MM.1S (cell line): ENCODE results near the gene ALDH8A1.

Experiments used
- DNase-seq: peaks from one replicate; pipeline ENCODE4 v3.0.0-alpha.2; 2015
- H2AFZ ChIP-seq: fragments of 300-600 bp; sonication (generic); 2 replicates; pipeline ENCODE4 v1.6.0; 2016; ENCODE audit warnings: antibody characterized with exemption, low read length
- H3F3A ChIP-seq: fragments of 300-600 bp; sonication (generic); 2 replicates; pipeline ENCODE4 v1.6.1; 2016; ENCODE audit warnings: mild to moderate bottlenecking, antibody characterized with exemption, low read length, moderate library complexity, mixed read lengths; ENCODE audit not compliant: insufficient read depth
- H3K27ac ChIP-seq: fragments of 300-600 bp; sonication (generic); 2 replicates; pipeline ENCODE4 v1.5.1; 2016; ENCODE audit warnings: mild to moderate bottlenecking, low read length
- H3K27me3 ChIP-seq: fragments of 300-600 bp; sonication (generic); replicated peaks from 2 replicates; pipeline ENCODE4 v1.6.0; 2016; ENCODE audit warnings: low read length; ENCODE audit not compliant: insufficient read depth
- H3K36me3 ChIP-seq: fragments of 300-600 bp; sonication (generic); replicated peaks from 2 replicates; pipeline ENCODE4 v1.6.1; 2016; ENCODE audit warnings: mild to moderate bottlenecking, low read length, mixed read lengths; ENCODE audit not compliant: insufficient read depth
- H3K4me1 ChIP-seq: fragments of 300-600 bp; sonication (generic); 2 replicates; pipeline ENCODE4 v1.6.1; 2016; ENCODE audit warnings: low read length, mixed read lengths
- H3K4me2 ChIP-seq: fragments of 300-600 bp; sonication (generic); 2 replicates; pipeline ENCODE4 v1.6.0; 2016; ENCODE audit warnings: low read depth, low read length
- H3K4me3 ChIP-seq: fragments of 300-600 bp; sonication (generic); 2 replicates; pipeline ENCODE4 v1.5.1; 2016; ENCODE audit warnings: low read length, mixed read lengths
- H3K79me2 ChIP-seq: fragments of 300-600 bp; sonication (generic); 2 replicates; pipeline ENCODE4 v1.6.1; 2016; ENCODE audit warnings: mixed run types, low read length, mixed read lengths
- H3K9ac ChIP-seq: fragments of 300-600 bp; sonication (generic); 2 replicates; pipeline ENCODE4 v1.6.1; 2016; ENCODE audit warnings: low read length, mixed read lengths
- H3K9me2 ChIP-seq: fragments of 300-600 bp; sonication (generic); replicated peaks from 2 replicates; pipeline ENCODE4 v1.6.1; 2016; ENCODE audit warnings: mild to moderate bottlenecking, low read length, mixed read lengths; ENCODE audit not compliant: insufficient read depth
- H3K9me3 ChIP-seq: fragments of 300-600 bp; sonication (generic); replicated peaks from 2 replicates; pipeline ENCODE4 v1.6.1; 2016; ENCODE audit warnings: mild to moderate bottlenecking, low read length, mixed read lengths; ENCODE audit not compliant: insufficient read depth
- H4K20me1 ChIP-seq: fragments of 300-600 bp; sonication (generic); 2 replicates; pipeline ENCODE4 v1.6.1; 2016; ENCODE audit warnings: mild to moderate bottlenecking, low read length, moderate library complexity, mixed read lengths; ENCODE audit not compliant: insufficient read depth
- EZH2 ChIP-seq: fragments of 300-600 bp; sonication (generic); optimal IDR thresholded peaks from 2 replicates; pipeline ENCODE3; 2017; ENCODE audit warnings: low read depth, mild to moderate bottlenecking, antibody characterized with exemption, low read length, mixed read lengths
- EZH2phosphoT487 ChIP-seq: fragments of 300-600 bp; sonication (generic); IDR thresholded peaks from 2 replicates; pipeline ENCODE4 v1.6.1; 2018; ENCODE audit warnings: antibody characterized with exemption, low read length
- TF ChIP-seq, protein P1 (sequence below): fragments of 300-600 bp; sonication (generic); IDR thresholded peaks from 2 replicates; pipeline ENCODE4 v1.5.1; 2016; ENCODE audit warnings: antibody characterized with exemption, low read length, mixed read lengths

The ALDH8A1 gene

DNA sequence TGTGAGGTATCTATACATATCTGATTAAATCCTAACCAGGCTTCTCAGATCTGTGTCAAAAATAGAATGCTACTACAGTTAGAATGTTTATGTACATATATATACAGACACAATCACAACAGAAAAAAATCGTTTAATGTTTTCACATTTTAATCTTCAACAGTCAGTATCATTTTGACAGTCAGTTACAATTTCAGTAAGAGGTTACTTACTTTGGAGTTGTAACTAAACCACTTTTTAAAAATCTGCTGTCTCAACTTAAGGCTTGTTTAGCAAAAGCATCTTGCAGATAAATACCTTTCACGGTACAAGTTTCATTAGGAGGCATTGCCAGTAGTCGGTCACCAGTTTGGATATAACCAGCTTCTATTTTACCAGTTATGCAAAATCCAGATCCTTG lies 32.3 kb upstream of the ALDH8A1 start:
- TF ChIP-seq, protein P1, sequence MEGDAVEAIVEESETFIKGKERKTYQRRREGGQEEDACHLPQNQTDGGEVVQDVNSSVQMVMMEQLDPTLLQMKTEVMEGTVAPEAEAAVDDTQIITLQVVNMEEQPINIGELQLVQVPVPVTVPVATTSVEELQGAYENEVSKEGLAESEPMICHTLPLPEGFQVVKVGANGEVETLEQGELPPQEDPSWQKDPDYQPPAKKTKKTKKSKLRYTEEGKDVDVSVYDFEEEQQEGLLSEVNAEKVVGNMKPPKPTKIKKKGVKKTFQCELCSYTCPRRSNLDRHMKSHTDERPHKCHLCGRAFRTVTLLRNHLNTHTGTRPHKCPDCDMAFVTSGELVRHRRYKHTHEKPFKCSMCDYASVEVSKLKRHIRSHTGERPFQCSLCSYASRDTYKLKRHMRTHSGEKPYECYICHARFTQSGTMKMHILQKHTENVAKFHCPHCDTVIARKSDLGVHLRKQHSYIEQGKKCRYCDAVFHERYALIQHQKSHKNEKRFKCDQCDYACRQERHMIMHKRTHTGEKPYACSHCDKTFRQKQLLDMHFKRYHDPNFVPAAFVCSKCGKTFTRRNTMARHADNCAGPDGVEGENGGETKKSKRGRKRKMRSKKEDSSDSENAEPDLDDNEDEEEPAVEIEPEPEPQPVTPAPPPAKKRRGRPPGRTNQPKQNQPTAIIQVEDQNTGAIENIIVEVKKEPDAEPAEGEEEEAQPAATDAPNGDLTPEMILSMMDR: no peak
- TF ChIP-seq EZH2 (no peak), EZH2phosphoT487 (no peak)
- Histone ChIP-seq H4K20me1 (no peaks in the 10 kb centered on the region), H3K79me2 (no peaks in the 10 kb centered on the region), H3K9me3 (no peaks in the 10 kb centered on the region), H3K27ac (no peak overlapping the region), H3K27me3 (no peaks in the 10 kb centered on the region), H3K4me2 (no peak overlapping the region), H3K9me2 (no peaks in the 10 kb centered on the region), H3K36me3 (no peaks in the 10 kb centered on the region; the same call in 1 of the 2 replicates), H3K4me1 (no peaks in the 10 kb centered on the region), H3K4me3 (no peak overlapping the region), H2AFZ (no peak overlapping the region), H3F3A (no peaks in the 10 kb centered on the region), H3K9ac (no peak overlapping the region)
- DNase-seq: no peak

DNA sequence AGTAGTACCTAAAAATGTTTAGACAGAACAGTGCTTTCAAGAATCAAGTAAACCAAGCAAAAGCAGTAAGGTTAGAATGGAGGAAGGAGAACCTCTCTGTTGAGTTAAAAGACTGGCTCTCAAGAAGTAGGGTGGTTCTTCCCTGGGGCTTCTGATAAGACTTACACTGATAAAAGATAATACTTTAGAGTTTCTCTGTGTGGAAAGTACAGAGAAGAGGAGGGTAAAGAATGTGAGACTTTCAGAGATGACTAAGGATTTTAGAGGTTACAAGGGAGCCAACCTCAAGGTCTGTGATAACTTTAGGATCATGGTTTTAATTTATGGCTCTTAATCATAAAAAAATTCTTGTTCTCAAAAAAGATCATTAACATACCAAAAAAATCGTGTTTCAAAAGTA lies 30.9 kb upstream of the ALDH8A1 start:
- Histone ChIP-seq H3K27me3 (no peaks in the 10 kb centered on the region), H4K20me1 (no peaks in the 10 kb centered on the region), H3K4me2 (no peak overlapping the region), H3F3A (no peaks in the 10 kb centered on the region), H3K9me3 (no peaks in the 10 kb centered on the region), H2AFZ (no peak overlapping the region), H3K9ac (no peak overlapping the region), H3K9me2 (no peaks in the 10 kb centered on the region), H3K4me1 (no peaks in the 10 kb centered on the region), H3K36me3 (no peaks in the 10 kb centered on the region; the same call in 1 of the 2 replicates), H3K27ac (no peak overlapping the region), H3K79me2 (peaks cover 3% of the 10 kb centered on the region; the same call in 1 of the 2 replicates), H3K4me3 (no peak overlapping the region)
- DNase-seq: no peak
- no peak for TF ChIP-seq EZH2
- TF ChIP-seq EZH2phosphoT487: no peak
- TF ChIP-seq, protein P1: no peak

DNA sequence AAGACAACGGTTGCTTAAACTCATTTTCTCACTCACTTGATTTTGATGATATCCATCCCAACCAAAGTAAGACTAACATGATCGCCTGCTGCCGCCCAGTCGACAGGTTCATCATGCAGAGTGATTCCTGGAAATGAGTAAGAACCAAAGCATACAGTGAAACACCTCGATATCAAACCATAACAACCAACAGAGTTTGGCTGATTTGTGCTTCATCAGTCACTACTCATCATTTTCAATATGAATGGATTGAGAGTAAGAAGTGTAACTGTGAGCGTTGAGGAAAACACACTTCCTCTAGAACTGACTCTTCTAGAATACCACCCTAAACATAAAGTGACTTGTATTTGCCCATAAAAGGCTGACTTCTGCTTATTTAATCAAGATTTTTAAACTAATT lies 29.2 kb upstream of the ALDH8A1 start:
- no peak overlapping the region for H2AFZ ChIP-seq
- no peak overlapping the region for H3K4me2 ChIP-seq
- H3K27ac ChIP-seq: no peak overlapping the region
- H3K9me3 ChIP-seq: no peaks in the 10 kb centered on the region
- H3K27me3 ChIP-seq: no peaks in the 10 kb centered on the region
- no peaks in the 10 kb centered on the region; the same call in 1 of the 2 replicates for H3K36me3 ChIP-seq
- no peak for DNase-seq
- H3F3A ChIP-seq: no peaks in the 10 kb centered on the region
- H4K20me1 ChIP-seq: no peaks in the 10 kb centered on the region
- no peaks in the 10 kb centered on the region for H3K9me2 ChIP-seq
- no peak overlapping the region for H3K4me3 ChIP-seq
- peaks cover 17% of the 10 kb centered on the region; the same call in 1 of the 2 replicates for H3K79me2 ChIP-seq
- no peaks in the 10 kb centered on the region for H3K4me1 ChIP-seq
- H3K9ac ChIP-seq: no peak overlapping the region
- TF ChIP-seq EZH2 (no peak), EZH2phosphoT487 (no peak)
- TF ChIP-seq, protein P1: no peak
